ENCODE results near the gene CCNK. TPM values are rescaled to one million over a fixed set of nuclear protein-coding genes. Genes with fewer than 3 reads are reported as not detected.

CCNK gene
- total RNA-seq, 1 experiment from 2014 or later: 84.7 TPM

GRCh38 chr14:99445931-99446330, 35.3 kb upstream of the CCNK start (continued):
- TF ChIP-seq, protein P1, sequence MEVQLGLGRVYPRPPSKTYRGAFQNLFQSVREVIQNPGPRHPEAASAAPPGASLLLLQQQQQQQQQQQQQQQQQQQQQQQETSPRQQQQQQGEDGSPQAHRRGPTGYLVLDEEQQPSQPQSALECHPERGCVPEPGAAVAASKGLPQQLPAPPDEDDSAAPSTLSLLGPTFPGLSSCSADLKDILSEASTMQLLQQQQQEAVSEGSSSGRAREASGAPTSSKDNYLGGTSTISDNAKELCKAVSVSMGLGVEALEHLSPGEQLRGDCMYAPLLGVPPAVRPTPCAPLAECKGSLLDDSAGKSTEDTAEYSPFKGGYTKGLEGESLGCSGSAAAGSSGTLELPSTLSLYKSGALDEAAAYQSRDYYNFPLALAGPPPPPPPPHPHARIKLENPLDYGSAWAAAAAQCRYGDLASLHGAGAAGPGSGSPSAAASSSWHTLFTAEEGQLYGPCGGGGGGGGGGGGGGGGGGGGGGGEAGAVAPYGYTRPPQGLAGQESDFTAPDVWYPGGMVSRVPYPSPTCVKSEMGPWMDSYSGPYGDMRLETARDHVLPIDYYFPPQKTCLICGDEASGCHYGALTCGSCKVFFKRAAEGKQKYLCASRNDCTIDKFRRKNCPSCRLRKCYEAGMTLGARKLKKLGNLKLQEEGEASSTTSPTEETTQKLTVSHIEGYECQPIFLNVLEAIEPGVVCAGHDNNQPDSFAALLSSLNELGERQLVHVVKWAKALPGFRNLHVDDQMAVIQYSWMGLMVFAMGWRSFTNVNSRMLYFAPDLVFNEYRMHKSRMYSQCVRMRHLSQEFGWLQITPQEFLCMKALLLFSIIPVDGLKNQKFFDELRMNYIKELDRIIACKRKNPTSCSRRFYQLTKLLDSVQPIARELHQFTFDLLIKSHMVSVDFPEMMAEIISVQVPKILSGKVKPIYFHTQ (CRISPR knock-in tag; IDR thresholded peaks at IDR 0.05): no peak
- TF ChIP-seq CBFB (CRISPR knock-in tag; IDR thresholded peaks at IDR 0.05; ENCODE audit: low read depth): no peak
- no peak for TF ChIP-seq ZNF423 (CRISPR knock-in tag; IDR thresholded peaks at IDR 0.05)

DNA sequence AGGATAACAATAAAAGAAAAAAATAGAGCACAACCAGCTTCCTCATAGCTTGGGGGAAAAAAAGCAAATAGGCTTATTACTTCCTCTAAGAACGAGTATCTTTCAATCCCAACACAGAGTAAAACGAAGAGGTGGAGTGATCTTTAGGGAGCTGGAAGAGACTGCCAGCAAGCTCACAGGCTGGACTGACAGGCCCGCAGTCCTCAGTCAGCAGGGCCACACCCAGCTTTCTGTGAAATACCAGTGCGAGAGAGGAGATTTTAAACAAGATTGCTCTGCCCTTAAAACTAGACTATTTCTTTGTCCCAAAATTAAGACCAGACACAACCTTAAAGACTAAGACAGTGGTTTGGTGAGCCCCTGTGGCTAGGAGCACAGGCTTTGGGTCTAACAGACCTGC, 33.5 kb upstream of the CCNK start:
- ATAC-seq: no peak
- POLR2A ChIA-PET: no interaction called here
- Mint-ChIP-seq H3K9me3 (no peaks in the 10 kb centered on the region), H3K4me1 (no peaks in the 10 kb centered on the region), H3K4me3 (no peak overlapping the region), H3K27me3 (ENCODE audit: low read depth) (no peaks in the 10 kb centered on the region), H3K36me3 (peaks cover 23% of the 10 kb centered on the region), H3K27ac (no peak overlapping the region)
- CTCF ChIA-PET: no interaction called here
- DNase-seq (ENCODE audit: low spot score): no peak
- TF ChIP-seq, protein P2, sequence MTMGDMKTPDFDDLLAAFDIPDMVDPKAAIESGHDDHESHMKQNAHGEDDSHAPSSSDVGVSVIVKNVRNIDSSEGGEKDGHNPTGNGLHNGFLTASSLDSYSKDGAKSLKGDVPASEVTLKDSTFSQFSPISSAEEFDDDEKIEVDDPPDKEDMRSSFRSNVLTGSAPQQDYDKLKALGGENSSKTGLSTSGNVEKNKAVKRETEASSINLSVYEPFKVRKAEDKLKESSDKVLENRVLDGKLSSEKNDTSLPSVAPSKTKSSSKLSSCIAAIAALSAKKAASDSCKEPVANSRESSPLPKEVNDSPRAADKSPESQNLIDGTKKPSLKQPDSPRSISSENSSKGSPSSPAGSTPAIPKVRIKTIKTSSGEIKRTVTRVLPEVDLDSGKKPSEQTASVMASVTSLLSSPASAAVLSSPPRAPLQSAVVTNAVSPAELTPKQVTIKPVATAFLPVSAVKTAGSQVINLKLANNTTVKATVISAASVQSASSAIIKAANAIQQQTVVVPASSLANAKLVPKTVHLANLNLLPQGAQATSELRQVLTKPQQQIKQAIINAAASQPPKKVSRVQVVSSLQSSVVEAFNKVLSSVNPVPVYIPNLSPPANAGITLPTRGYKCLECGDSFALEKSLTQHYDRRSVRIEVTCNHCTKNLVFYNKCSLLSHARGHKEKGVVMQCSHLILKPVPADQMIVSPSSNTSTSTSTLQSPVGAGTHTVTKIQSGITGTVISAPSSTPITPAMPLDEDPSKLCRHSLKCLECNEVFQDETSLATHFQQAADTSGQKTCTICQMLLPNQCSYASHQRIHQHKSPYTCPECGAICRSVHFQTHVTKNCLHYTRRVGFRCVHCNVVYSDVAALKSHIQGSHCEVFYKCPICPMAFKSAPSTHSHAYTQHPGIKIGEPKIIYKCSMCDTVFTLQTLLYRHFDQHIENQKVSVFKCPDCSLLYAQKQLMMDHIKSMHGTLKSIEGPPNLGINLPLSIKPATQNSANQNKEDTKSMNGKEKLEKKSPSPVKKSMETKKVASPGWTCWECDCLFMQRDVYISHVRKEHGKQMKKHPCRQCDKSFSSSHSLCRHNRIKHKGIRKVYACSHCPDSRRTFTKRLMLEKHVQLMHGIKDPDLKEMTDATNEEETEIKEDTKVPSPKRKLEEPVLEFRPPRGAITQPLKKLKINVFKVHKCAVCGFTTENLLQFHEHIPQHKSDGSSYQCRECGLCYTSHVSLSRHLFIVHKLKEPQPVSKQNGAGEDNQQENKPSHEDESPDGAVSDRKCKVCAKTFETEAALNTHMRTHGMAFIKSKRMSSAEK (CRISPR knock-in tag; IDR thresholded peaks at IDR 0.05; ENCODE audit: borderline replicate concordance): no peak
- TF ChIP-seq IRF2 (CRISPR knock-in tag; IDR thresholded peaks at IDR 0.05; ENCODE audit: borderline replicate concordance, low read depth) (no peak), KAT7 (CRISPR knock-in tag; IDR thresholded peaks at IDR 0.05; ENCODE audit: borderline replicate concordance) (no peak), FOXJ3 (CRISPR knock-in tag; IDR thresholded peaks at IDR 0.05; ENCODE audit: borderline replicate concordance) (no peak), ZBTB21 (CRISPR knock-in tag; IDR thresholded peaks at IDR 0.05; ENCODE audit: borderline replicate concordance) (no peak), NR2C2 (CRISPR knock-in tag; IDR thresholded peaks at IDR 0.05) (no peak), NR3C1 (CRISPR knock-in tag; conservative IDR thresholded peaks at IDR 0.05; ENCODE audit: low read depth) (no peak), ELF4 (CRISPR knock-in tag; IDR thresholded peaks at IDR 0.05; ENCODE audit: low read depth) (no peak), RELA (CRISPR knock-in tag; IDR thresholded peaks at IDR 0.05; ENCODE audit: borderline replicate concordance) (no peak), ZNF138 (CRISPR knock-in tag; conservative IDR thresholded peaks at IDR 0.05) (no peak), ATF6 (CRISPR knock-in tag; IDR thresholded peaks at IDR 0.05) (no peak), ZNF423 (CRISPR knock-in tag; IDR thresholded peaks at IDR 0.05) (no peak), CREM (CRISPR knock-in tag; IDR thresholded peaks at IDR 0.05) (no peak), ZNF263 (CRISPR knock-in tag; IDR thresholded peaks at IDR 0.05; ENCODE audit: low read depth) (no peak), PRRX2 (CRISPR knock-in tag; IDR thresholded peaks at IDR 0.05) (no peak)
- TF ChIP-seq, protein P3, sequence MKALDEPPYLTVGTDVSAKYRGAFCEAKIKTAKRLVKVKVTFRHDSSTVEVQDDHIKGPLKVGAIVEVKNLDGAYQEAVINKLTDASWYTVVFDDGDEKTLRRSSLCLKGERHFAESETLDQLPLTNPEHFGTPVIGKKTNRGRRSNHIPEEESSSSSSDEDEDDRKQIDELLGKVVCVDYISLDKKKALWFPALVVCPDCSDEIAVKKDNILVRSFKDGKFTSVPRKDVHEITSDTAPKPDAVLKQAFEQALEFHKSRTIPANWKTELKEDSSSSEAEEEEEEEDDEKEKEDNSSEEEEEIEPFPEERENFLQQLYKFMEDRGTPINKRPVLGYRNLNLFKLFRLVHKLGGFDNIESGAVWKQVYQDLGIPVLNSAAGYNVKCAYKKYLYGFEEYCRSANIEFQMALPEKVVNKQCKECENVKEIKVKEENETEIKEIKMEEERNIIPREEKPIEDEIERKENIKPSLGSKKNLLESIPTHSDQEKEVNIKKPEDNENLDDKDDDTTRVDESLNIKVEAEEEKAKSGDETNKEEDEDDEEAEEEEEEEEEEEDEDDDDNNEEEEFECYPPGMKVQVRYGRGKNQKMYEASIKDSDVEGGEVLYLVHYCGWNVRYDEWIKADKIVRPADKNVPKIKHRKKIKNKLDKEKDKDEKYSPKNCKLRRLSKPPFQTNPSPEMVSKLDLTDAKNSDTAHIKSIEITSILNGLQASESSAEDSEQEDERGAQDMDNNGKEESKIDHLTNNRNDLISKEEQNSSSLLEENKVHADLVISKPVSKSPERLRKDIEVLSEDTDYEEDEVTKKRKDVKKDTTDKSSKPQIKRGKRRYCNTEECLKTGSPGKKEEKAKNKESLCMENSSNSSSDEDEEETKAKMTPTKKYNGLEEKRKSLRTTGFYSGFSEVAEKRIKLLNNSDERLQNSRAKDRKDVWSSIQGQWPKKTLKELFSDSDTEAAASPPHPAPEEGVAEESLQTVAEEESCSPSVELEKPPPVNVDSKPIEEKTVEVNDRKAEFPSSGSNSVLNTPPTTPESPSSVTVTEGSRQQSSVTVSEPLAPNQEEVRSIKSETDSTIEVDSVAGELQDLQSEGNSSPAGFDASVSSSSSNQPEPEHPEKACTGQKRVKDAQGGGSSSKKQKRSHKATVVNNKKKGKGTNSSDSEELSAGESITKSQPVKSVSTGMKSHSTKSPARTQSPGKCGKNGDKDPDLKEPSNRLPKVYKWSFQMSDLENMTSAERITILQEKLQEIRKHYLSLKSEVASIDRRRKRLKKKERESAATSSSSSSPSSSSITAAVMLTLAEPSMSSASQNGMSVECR (CRISPR knock-in tag; IDR thresholded peaks at IDR 0.05; ENCODE audit: borderline replicate concordance): no peak

Data from WTC11 (cell line).